ENCODE measurements around the gene POU2F1.
"Not testable (repeated sequence)": the region's sequence is repeated elsewhere in the genome, so short reads cannot be mapped to it uniquely, and the experiment has no call there.

Gene POU2F1

DNA sequence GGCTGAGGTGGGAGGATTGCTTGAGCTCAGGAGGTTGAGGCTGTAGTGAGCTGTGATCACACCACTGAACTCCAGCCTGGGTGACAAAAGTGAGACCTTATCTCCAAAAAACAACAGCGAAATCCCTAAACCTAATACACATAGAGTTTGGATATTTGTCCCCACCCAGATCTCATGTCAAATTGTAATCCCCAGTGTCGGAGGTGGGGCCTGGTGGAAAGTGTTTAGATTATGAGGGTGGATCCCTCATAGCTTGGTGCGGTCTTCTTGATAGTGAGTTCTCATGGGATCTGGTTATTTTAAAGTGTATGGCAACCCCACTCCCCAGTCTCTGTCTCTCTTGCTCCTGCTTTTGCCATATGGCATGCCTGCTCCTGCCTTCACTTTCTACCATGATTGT, 94.0 kb downstream of the POU2F1 start:
- DNase-seq (ENCODE audit: low read depth), result no peak

DNA sequence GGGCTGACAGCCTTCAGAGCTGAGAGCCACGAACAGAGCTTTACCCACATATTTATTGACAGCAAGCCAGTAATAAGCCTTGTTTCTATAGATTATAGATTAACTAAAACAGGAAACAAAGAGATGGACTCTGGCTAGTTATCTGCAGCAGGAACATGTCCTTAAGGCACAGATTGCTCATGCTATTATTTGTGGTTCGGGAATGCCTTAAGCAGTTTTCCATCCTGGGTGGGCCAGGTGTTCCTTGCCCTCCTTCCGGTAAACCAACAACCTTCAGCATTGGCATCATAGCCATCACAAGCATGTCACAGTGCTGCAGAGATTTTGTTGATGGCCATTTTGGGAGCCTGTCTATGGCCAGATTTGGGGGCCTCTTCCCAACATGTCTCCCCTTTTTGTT, 96.8 kb downstream of the POU2F1 start:
- no peak for DNase-seq (ENCODE audit: low read depth)

DNA sequence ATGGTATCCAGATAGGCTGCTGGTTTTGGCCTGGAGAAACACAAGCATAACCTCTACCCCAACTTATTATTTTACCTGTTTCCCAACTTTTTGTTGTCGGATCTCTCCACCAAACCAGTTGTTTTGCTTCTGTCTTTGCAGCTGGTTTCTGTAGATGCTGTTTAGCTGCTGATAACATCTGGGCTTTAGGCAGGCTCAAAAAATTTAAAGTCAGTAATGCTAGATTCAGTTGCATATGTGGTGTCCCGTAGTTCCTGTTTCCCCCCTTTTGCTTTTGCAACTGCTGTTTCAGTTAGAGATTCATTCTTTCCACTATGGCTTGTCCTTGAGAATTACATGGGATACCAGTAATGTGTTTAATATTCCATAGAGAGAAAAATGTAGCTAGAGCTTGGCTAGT, 98.5 kb downstream of the POU2F1 start:
- not testable (repeated sequence) for DNase-seq (ENCODE audit: low read depth)

DNA sequence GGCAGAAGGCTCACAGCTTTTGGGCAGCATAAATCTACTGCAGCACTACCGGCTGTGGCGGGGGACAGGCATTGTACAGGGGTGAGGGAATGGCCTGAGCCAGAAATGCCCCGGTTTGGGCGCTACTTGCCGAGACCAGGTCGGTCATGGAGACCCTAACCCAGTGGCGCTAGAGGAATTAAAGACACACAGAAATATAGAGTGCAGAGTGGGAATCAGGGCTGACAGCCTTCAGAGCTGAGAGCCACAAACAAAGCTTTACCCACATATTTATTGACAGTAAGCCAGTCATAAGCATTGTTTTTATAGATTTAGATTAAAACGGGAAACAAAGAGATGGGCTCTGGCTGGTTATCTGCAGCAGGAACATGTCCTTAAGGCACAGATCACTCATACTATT, 101.8 kb downstream of the POU2F1 start:
- no peak for DNase-seq (ENCODE audit: low read depth)

DNA sequence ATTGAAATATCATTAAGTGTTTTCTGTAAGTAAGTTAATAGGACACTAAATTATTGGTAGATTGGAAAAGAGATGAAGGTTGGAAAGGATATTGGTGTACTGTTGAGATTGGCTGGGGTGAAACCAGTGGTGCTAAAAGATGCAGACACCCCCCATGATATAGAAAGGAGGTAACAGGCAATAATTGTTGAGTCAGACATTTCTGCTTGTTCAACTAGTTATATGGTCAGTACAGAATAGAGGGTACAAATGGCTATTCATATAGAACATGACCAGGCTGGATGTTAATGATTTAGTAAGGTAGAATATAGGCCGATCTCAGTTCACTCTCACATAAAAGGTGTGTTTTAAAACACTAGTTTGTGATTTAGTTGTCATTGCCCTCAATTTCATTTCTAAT, 104.5 kb downstream of the POU2F1 start:
- no peak for DNase-seq (ENCODE audit: low read depth)

DNA sequence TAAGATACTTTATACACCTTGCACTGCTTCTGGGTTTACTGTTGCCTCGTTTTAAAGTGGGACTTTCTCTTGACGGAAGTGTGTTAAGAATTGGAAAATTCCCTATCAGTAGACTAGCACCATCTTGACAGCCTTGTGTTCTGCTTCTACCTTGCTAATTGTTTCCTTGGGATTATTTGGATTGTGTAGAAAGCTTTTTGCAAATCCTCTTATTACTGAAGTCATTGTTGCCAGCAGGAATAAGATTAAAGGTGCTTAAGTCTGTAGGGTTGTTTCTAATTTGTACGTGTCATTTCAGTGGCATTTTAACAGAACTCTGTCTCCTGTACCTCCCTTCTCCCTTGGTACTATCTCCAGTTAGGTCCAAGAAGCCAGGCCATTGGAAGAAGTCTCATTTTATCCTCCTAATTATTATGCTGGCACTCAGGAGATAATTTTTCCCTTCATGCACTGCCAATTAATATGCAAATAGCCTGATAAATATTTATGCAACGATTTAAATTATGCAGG, 107.7 kb downstream of the POU2F1 start:
- no peak for DNase-seq (ENCODE audit: low read depth)

GRCh38 chr1:167328816-167329483, 108.3 kb downstream of the POU2F1 start:
- no peak for DNase-seq (ENCODE audit: low read depth)

DNA sequence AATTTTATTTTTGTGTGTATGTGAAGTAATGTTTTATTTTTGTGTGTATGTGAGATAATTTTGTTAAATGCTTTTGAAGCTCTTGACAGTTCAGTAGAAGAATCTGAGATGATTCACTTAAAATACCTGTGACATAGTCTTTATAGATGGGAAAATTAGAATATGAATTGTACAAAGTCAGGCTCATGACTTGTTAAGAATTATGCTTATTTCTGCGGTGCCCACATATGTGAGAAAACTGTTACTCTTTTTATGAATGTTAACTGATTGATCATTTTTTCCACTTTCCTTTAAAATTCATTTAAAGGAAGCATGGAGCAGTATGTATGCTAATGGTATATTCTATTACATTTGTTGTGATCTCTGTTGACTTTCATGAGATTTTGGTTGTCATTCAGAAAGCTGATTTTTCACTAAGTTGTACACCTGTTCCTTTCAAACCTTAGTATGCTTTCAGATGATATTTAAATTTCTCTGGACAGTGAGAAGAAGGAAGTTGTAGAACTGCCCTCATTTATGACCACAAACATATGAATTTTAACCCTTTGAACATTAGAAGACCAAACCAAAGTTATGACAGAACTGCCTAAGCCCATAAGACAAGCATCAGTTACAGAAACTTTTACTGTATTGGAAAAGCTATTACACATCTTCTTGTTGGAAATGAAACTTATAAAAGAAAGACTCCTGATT, 110.1 kb downstream of the POU2F1 start:
- no peak for DNase-seq (ENCODE audit: low read depth)

- no peak for DNase-seq (ENCODE audit: low read depth)
Observed at GRCh38 chr1:167331650-167332049, 111.0 kb downstream of the POU2F1 start.

DNA sequence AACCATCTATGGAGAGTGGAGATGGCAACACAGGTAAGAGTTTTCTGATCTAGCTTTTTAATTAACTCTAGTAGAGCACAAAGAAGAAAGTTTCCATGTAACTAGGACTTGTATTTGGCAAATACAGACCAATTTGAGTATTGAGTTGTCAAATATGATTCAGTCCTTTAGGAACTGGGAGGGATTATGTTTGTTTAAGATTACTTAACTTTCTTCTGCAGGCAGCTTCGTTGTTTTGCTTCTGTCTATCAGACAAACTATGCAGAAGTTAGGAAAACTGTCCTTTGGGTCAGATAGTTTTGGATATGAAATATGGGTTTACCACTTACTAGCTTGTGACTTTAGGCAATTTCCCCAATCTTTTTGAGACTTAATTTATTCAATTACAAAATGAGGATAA, 111.8 kb downstream of the POU2F1 start:
- no peak for DNase-seq (ENCODE audit: low read depth)

GRCh38 chr1:167333124-167333523, 112.4 kb downstream of the POU2F1 start:
- no peak for DNase-seq (ENCODE audit: low read depth)

DNA sequence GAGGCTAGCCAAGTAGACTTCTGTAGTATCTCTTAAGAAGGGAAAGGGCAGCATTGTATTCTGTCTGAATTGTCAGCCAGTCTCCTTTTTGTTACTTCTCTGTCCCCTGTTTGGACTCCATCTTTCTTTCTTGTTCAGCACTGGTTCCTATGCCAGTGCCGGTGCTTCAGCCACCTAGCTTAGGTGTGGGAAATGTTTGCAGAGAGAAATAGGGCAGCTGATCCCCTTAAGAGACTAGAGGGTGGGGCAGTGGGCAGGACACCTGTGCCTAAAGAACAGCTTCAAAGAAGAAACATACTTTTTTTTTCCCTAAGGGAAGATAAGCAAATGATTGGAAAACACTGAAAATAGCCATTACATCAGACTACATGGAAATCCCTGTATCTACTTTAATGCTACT, 113.0 kb downstream of the POU2F1 start:
- no peak for DNase-seq (ENCODE audit: low read depth)

DNA sequence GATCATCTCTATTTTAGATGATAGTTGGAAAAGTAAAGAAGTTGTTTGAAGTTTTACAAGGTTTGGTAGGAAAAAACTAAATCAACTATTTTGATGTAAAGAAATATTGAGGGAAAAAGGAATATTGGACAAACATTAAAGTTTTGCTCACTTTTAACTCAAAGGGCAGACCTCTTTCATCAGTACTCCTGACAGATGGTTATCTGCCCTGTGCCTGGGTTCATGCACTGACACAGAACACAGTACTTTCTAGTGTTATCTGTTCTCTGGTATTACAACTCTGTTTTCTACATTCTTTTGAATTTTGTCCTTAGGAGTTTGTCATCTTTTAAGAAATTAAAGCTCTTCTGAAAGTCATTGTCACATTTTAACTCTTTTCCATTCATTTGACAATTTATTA, 118.7 kb downstream of the POU2F1 start:
- DNase-seq (ENCODE audit: low read depth), result no peak

- no peak for DNase-seq (ENCODE audit: low read depth)
Observed at GRCh38 chr1:167342846-167343245, 122.2 kb downstream of the POU2F1 start.

DNA sequence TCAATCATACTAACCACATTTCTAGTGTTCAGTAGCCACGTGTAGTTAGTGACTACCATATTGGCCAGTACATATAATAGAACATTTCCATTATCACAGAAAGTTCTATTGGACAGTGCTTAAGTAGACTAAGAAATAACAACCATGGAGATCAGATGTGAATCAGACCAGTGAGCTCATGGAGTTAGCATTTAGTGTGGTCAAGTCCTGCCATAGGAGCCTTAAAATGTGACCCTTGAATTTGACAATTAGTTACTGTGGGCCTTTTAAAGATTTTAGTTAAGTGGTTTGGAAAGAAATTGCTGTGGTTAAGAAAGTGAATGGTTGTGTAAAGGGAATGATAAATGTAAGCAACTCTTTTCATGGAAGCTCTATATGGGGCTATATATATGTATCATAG, 123.4 kb downstream of the POU2F1 start:
- DNase-seq (ENCODE audit: low read depth), result no peak

- no peak for DNase-seq (ENCODE audit: low read depth)
Observed at GRCh38 chr1:167344615-167345385, 124.1 kb downstream of the POU2F1 start.

- DNase-seq (ENCODE audit: low read depth), result no peak
Observed at GRCh38 chr1:167345386-167345733, 124.7 kb downstream of the POU2F1 start.

DNA sequence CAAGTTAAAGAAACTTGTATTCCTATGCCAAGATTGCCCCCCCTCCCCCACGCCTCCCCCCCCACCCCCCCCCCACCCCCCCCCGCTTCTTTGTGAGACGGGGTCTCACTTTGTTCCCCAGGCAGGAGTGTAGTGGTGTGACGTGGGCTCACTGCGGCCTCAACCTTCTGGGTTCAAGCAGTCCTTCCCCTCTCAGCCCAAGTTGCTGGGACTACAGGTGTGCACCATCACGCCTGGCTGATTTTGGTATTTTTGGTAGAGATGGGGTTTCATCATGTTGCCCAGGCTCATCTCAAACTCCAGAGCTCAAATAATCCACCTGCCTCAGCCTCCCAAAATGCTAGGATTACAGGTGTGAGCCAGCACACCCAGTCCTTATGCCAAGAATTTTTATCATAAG, 136.6 kb downstream of the POU2F1 start:
- DNase-seq (ENCODE audit: low read depth), result no peak

GRCh38 chr1:167359295-167359694, 138.6 kb downstream of the POU2F1 start:
- DNase-seq (ENCODE audit: low read depth), result no peak

DNA sequence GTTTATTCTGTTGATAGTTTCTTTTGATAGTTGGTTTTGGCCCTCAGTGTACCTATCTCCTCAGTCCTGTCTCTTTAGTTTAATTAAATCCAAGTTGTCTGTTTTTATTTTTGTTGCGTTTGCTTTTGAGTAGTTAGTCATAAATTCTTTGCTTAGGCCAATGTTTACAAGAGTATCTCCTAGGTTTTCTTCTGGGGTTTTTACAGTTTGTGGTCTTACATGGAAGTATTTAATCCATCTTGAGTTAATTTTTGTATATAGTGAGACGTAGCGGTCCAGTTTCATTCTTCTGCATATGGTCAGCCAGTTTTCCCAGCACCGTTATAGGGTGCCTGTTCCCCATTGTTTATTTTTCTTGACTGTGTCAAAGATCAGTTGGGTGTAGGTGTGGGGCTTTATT, 139.4 kb downstream of the POU2F1 start:
- no peak for DNase-seq (ENCODE audit: low read depth)

DNA sequence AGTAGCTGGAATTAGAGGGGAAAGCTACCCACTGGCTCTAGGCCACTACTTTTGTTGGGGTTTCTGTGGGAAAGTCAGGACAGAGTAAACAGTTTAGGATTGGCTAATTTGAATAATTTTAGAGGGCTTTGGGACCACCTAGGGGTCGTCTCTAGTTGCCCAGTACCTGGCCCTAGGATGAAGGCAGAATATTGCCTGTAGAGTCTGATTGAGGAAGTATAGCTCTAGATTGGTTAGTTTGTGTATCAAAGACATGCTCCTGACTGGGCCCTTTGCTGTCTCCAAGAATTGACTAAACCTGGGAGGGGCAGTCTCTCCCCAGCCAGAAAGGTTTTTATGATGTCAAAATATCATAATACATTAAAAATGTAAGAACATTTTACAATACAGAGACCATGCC, 142.0 kb downstream of the POU2F1 start:
- DNase-seq (ENCODE audit: low read depth), result no peak

DNA sequence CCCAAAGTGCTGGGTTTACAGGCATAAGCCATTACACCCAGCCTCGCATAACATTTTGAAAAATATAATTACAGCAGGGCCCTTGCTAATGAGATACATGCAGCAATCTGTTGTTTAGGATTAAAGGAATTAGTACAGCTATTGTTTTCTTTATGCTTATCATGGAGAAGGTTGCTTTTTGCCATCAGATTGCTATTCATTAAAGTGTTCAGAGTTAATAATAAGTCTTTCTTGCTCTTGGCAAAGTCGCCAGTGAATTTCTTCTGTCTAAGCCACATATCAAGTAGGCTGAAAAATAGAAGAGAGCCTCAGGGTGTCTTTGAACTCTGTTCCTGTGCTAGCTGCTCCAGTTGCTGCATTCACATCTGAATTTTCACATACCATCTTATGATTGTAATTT, 144.1 kb downstream of the POU2F1 start:
- no peak for DNase-seq (ENCODE audit: low read depth)

DNA sequence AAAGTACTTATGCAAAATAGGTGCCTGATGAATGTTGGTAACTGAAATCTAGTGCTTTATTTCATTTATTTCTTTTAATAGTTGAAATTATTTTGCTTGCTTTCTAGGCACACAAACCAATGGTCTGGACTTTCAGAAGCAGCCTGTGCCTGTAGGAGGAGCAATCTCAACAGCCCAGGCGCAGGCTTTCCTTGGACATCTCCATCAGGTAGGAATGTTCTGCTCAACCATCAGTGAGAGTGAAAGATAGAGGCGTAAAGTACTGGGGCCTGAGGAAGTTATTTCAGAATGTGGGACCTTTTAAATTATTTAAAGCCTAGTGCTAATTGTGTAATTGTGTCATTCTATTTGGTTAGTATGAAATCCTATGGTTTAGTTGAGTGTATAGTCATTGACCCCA, 144.7 kb downstream of the POU2F1 start:
- DNase-seq (ENCODE audit: low read depth), result no peak

Measured in stimulated activated CD4-positive, alpha-beta T cell treated with anti-CD3 and anti-CD28 coated beads, Interleukin-2, amount 100 ng/mL, for 4 hours (primary cell).